Loucy (cell line): ENCODE results near the gene DLGAP1.

ENCODE experiments used
- H2AFZ ChIP-seq: fragments of 200-600 bp; sonication (generic); 2 replicates; pipeline ENCODE4 v1.6.0; 2016; ENCODE audit warnings: antibody characterized with exemption, mild to moderate bottlenecking, low read length, moderate library complexity
- H3F3A ChIP-seq: fragments of 200-600 bp; 2 replicates; pipeline ENCODE4 v1.6.0; 2016; ENCODE audit warnings: antibody characterized with exemption, low read depth, mild to moderate bottlenecking
- H3K27me3 ChIP-seq: fragments of 200-600 bp; sonication (generic); 2 replicates; pipeline ENCODE4 v1.6.1; 2014; ENCODE audit warnings: low read length, mild to moderate bottlenecking; ENCODE audit not compliant: insufficient read depth, poor library complexity, severe bottlenecking
- H3K36me3 ChIP-seq: fragments of 200-600 bp; sonication (generic); 2 replicates; pipeline ENCODE4 v1.6.1; 2016; ENCODE audit warnings: low read length; ENCODE audit not compliant: insufficient read depth
- H3K4me1 ChIP-seq: fragments of 200-600 bp; sonication (generic); 2 replicates; pipeline ENCODE4 v1.5.1; 2014; ENCODE audit warnings: low read length, mild to moderate bottlenecking; ENCODE audit not compliant: insufficient read depth, poor library complexity, severe bottlenecking
- H3K4me2 ChIP-seq: fragments of 200-600 bp; sonication (generic); 2 replicates; pipeline ENCODE4 v1.6.0; 2014; ENCODE audit warnings: antibody characterized with exemption, low read length, low read depth, mild to moderate bottlenecking; ENCODE audit not compliant: poor library complexity, severe bottlenecking
- H3K4me3 ChIP-seq: fragments of 200-600 bp; sonication (generic); 2 replicates; pipeline ENCODE4 v1.5.1; 2014; ENCODE audit warnings: low read length, mild to moderate bottlenecking, mixed read lengths; ENCODE audit not compliant: poor library complexity, severe bottlenecking
- H3K79me2 ChIP-seq: fragments of 200-600 bp; sonication (generic); 2 replicates; pipeline ENCODE4 v1.6.1; 2014; ENCODE audit warnings: low read length; ENCODE audit not compliant: insufficient read depth
- H3K9ac ChIP-seq: fragments of 200-600 bp; sonication (generic); 2 replicates; pipeline ENCODE4 v1.6.0; 2014; ENCODE audit warnings: mild to moderate bottlenecking, low read depth, low read length, moderate library complexity; ENCODE audit not compliant: poor library complexity, severe bottlenecking
- H3K9me2 ChIP-seq: fragments of 200-600 bp; sonication (generic); replicated peaks from 2 replicates; pipeline ENCODE4 v1.6.1; 2016; ENCODE audit warnings: low read depth, low read length, mixed read lengths
- H3K9me3 ChIP-seq: fragments of 200-600 bp; sonication (generic); 2 replicates; pipeline ENCODE4 v1.6.1; 2014; ENCODE audit warnings: mild to moderate bottlenecking, antibody characterized with exemption, low read length, low read depth; ENCODE audit not compliant: insufficient read depth
- H4K20me1 ChIP-seq: fragments of 200-600 bp; sonication (generic); 2 replicates; pipeline ENCODE4 v1.6.0; 2014; ENCODE audit warnings: antibody characterized with exemption, low read length, mild to moderate bottlenecking; ENCODE audit not compliant: insufficient read depth, poor library complexity, severe bottlenecking
- EZH2phosphoT487 ChIP-seq: fragments of 200-600 bp; IDR thresholded peaks from 2 replicates; pipeline ENCODE4 v1.6.1; 2018; ENCODE audit warnings: antibody characterized with exemption, mild to moderate bottlenecking, moderate library complexity, borderline replicate concordance
- TF ChIP-seq, protein P1 (sequence below): fragments of 200-600 bp; sonication (generic); conservative IDR thresholded peaks from 2 replicates; pipeline ENCODE4 v1.5.1; 2014; ENCODE audit warnings: mild to moderate bottlenecking, antibody characterized with exemption, low read length

The DLGAP1 gene

DNA sequence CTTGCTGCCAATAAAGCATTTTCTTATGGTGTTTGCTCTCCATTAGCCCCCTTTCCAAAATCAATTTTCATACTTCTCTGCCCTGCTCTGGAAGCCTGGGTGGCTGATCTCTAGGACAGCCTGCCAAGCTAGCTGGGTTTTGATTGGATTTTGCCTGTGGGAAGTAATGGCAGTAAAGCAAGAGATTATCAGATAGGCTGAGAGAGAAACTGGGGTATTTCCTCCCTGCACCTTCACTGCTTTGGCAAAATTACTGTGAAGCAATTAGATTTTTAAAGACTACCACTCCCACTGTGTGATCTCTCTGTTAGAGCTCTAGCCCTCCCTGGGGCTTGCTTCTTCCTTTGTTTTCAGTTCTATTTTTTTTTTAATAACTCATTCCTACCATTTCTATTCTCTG is 223.8 kb downstream of the DLGAP1 start:
- Histone ChIP-seq H3K9me3 (no peaks in the 10 kb centered on the region), H3K9ac (no peak overlapping the region), H2AFZ (no peak overlapping the region), H3K4me3 (no peak overlapping the region), H3K27me3 (no peaks in the 10 kb centered on the region), H3F3A (no peaks in the 10 kb centered on the region), H3K79me2 (no peaks in the 10 kb centered on the region), H4K20me1 (no peaks in the 10 kb centered on the region), H3K4me1 (no peaks in the 10 kb centered on the region), H3K9me2 (no peaks in the 10 kb centered on the region), H3K36me3 (no peaks in the 10 kb centered on the region), H3K4me2 (no peak overlapping the region)
- no peak for TF ChIP-seq EZH2phosphoT487
- TF ChIP-seq, protein P1, sequence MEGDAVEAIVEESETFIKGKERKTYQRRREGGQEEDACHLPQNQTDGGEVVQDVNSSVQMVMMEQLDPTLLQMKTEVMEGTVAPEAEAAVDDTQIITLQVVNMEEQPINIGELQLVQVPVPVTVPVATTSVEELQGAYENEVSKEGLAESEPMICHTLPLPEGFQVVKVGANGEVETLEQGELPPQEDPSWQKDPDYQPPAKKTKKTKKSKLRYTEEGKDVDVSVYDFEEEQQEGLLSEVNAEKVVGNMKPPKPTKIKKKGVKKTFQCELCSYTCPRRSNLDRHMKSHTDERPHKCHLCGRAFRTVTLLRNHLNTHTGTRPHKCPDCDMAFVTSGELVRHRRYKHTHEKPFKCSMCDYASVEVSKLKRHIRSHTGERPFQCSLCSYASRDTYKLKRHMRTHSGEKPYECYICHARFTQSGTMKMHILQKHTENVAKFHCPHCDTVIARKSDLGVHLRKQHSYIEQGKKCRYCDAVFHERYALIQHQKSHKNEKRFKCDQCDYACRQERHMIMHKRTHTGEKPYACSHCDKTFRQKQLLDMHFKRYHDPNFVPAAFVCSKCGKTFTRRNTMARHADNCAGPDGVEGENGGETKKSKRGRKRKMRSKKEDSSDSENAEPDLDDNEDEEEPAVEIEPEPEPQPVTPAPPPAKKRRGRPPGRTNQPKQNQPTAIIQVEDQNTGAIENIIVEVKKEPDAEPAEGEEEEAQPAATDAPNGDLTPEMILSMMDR, result no peak

DNA sequence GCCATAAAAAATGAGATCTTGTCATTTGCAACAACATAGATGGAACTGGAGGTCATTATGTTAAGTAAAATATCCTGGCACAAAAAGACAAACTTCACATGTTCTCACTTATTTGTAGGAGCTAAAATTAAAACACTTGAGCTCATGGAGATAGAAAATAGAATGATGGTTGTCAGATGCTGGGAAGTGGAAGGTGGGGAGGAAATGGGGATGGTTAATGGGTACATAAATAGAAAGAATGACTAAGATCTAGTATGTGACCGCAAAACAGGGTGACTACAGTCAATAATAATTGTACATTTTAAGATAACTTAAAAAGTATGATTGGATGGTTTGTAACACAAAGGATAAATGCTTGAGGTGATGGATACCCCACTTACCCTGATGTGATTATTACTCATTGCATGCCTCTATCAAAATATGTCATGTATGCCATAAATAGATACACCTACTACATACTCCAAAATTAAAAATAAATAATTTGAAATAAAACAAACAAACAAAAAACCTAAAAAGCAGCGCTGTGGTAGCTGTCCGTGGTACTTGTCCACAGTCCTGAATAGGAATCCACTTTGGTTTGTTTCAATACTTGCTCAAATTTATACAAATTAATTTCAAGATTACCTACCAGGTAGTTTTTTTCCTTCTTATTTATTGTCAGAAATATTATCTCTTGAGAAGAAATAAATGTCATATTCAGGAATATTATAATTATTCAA is 224.5 kb downstream of the DLGAP1 start:
- Histone ChIP-seq H3K9ac (no peak overlapping the region), H3K9me2 (no peaks in the 10 kb centered on the region), H4K20me1 (no peaks in the 10 kb centered on the region), H2AFZ (no peak overlapping the region), H3K4me3 (no peak overlapping the region), H3K79me2 (no peaks in the 10 kb centered on the region), H3K9me3 (no peaks in the 10 kb centered on the region), H3K27me3 (no peaks in the 10 kb centered on the region), H3K4me2 (no peak overlapping the region), H3F3A (no peaks in the 10 kb centered on the region), H3K36me3 (no peaks in the 10 kb centered on the region), H3K4me1 (no peaks in the 10 kb centered on the region)
- TF ChIP-seq, protein P1, result no peak
- TF ChIP-seq EZH2phosphoT487, result no peak

DNA sequence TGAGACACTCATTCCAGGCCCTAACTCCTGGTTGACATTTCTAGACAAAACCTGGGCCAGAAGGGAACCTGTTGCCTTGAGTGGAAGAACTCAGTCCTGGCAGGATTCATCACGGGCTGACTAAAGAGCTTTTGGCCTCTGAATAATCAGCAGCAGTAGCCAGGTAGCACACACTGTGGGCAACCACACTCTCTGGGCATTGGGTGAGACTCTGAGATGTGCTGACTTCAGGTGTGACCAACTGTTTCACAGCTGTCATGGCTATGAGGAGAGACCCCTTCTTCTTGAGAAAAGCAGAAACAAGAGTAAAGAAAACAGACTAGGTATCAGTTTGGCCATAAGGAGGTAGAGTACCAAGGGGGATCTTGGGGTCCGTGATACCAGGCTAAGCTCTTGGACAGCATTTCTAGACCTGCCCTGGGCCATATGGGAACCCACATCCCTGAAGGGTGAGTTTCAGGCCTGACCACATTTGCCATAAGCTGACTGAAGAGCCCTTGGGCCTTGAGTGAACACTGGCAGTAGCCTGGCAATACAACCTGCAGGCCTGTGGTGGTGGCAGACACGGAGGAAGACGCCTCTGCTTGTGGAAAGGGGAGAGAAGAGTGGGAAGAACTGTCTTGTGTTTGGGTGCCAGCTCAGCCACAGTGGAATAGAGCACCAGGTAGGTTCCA is 230.9 kb downstream of the DLGAP1 start:
- Histone ChIP-seq H2AFZ (no peak overlapping the region), H3K9me3 (no peaks in the 10 kb centered on the region), H3K27me3 (no peaks in the 10 kb centered on the region), H3K9ac (no peak overlapping the region), H3K4me2 (no peak overlapping the region), H3K79me2 (no peaks in the 10 kb centered on the region), H3K9me2 (no peaks in the 10 kb centered on the region), H3F3A (no peaks in the 10 kb centered on the region), H3K4me3 (no peak overlapping the region), H3K4me1 (no peaks in the 10 kb centered on the region), H3K36me3 (no peaks in the 10 kb centered on the region), H4K20me1 (no peaks in the 10 kb centered on the region)
- TF ChIP-seq, protein P1, result no peak
- no peak for TF ChIP-seq EZH2phosphoT487
